Activated gamma-delta T cell treated with Interleukin-2 at 50 U/mL for 16 hours (primary cell): ENCODE data around the gene C1orf210.

ENCODE experiments used
- DNase-seq: peaks from one replicate; pipeline ENCODE4 v3.0.0-alpha.2; 2020

C1orf210 gene

GRCh38 chr1:43285269-43285990, at the start of gene C1orf210:
Gene C1orf210, minus strand, starts transcription at chr1:43285581. Its CDS starts 2,311 bp downstream, at chr1:43283270.
- no peak for DNase-seq

- no peak for DNase-seq
Observed at GRCh38 chr1:43334453-43335205, 49.2 kb upstream of the C1orf210 start.

- DNase-seq: no peak
Observed at GRCh38 chr1:43331688-43332087, 46.3 kb upstream of the C1orf210 start.

- no peak for DNase-seq
Observed at GRCh38 chr1:43329995-43330751, 44.8 kb upstream of the C1orf210 start.

GRCh38 chr1:43327549-43328292, 42.3 kb upstream of the C1orf210 start:
- DNase-seq: no peak

GRCh38 chr1:43325381-43325780, 40.0 kb upstream of the C1orf210 start:
- DNase-seq: no peak

- DNase-seq: no peak
Observed at GRCh38 chr1:43324810-43325209, 39.4 kb upstream of the C1orf210 start.

GRCh38 chr1:43322506-43322905, 37.1 kb upstream of the C1orf210 start:
- DNase-seq: no peak

- no peak for DNase-seq
Observed at GRCh38 chr1:43321331-43321891, 36.0 kb upstream of the C1orf210 start.

GRCh38 chr1:43319766-43320165, 34.4 kb upstream of the C1orf210 start:
- DNase-seq: no peak

- no peak for DNase-seq
Observed at GRCh38 chr1:43319288-43319687, 33.9 kb upstream of the C1orf210 start.

GRCh38 chr1:43318831-43319230, 33.5 kb upstream of the C1orf210 start:
- DNase-seq: no peak

GRCh38 chr1:43317817-43318471, 32.6 kb upstream of the C1orf210 start:
- no peak for DNase-seq

GRCh38 chr1:43316738-43317520, 31.5 kb upstream of the C1orf210 start:
- no peak for DNase-seq

GRCh38 chr1:43315963-43316737, 30.8 kb upstream of the C1orf210 start:
- DNase-seq: no peak

- DNase-seq: no peak
Observed at GRCh38 chr1:43315481-43315880, 30.1 kb upstream of the C1orf210 start.

GRCh38 chr1:43314233-43314632, 28.9 kb upstream of the C1orf210 start:
- no peak for DNase-seq

- no peak for DNase-seq
Observed at GRCh38 chr1:43313771-43314170, 28.4 kb upstream of the C1orf210 start.

- no peak for DNase-seq
Observed at GRCh38 chr1:43312663-43313515, 27.5 kb upstream of the C1orf210 start.
